ENCODE data around the gene LRRC58. TPM values are rescaled to one million over a fixed set of nuclear protein-coding genes. Genes with fewer than 3 reads are reported as not detected.

Gene LRRC58
- total RNA-seq, result 21.7 and 31.9 TPM in 2 replicates

DNA sequence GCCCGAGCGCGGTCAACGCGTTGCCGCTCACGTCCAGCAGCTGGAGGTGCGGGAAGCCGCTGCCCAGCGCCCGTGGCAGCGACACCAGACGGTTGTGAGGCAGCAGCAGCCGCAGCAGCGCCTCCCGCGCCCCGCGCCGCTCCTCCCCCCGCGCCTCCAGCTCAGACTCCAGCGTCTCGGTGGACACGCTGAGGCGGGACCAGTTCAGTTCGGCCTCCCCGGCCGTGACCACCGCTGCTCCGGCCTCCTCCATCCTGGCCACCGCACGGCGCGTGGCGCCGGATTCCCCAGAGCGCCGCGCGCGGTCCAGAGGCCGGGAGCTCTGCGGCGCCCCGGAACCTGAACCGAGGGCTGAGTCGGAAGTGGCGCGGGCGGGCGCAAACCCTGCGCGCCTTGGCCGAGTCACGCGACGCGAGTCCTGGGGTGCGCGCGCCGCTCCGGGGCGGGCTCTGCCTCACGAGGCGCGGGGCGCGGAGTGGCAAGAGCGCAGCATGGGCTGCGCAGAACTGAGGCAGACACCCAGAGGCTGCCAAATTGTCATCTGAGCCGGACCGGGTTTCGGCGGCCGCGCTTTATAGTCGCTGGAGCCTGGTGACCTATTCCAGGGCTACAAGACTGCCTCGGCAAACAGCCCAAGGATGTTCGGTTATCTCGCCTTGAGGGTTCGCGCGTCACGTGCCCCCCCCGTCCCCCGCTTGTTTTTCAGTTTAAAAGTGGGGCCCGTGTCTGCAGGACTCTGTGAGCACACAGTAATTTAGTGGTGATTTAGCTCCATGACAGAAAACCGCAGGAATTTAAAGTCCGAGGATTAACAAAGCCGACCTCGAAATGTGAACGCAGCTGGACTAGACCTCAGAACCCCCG lies at the start of gene LRRC58:
Gene LRRC58 (minus strand): TSS at position 364 of the 864 bp plus-strand sequence. CDS start 111 bp downstream, at position 253.

DNA sequence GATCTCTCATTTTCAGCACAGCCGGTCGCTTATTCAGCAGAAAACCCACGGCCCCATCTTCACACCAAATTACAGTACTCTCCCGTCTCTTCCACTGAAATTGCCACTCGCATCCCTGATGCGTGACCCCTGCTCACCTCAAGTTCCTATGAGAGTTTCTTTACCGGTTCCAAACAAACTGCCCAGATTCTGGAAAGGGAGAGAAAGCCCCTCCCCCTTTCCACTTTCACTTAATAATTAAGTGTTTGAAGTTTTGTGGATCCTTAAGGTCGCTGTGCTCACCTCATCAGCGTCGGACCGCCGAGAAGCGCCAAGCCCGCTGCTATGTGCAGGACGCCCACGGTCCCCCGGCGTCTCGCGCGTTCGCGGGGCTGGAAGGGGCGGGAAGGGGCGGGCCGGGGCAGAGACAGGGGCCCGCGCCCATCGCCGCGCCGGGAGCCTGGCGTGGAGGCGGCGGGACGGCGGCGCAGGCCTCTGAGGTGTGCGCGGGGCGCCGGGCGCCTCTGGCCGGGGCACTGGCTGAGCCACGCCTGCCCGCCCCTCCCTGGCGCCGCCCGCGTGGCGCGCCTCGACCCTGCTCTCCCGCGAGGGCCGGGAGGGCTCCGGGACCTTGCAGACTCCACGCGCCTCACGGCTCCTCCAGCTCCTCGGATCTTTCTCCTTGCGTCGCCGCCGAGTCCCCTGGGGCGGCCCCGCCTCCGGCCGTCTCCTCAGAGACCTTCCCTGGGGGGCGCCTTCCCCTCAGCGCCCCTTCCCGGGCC lies 64.2 kb downstream of the LRRC58 start, which contains the start of gene GPR156:
Gene GPR156 (minus strand): TSS at position 476 of the 761 bp plus-strand sequence. CDS start 41,124 bp downstream, outside the sequence.

Other genes starting within 250 kb of the LRRC58 start
- gene GPR156, start 64.1 kb downstream of the LRRC58 start, total RNA-seq, result 0.23 and 2.6 TPM in 2 replicates
- gene FSTL1, start 101.6 kb upstream of the LRRC58 start, total RNA-seq, result 1,426 and 1,923 TPM in 2 replicates
- gene NDUFB4, start 247.0 kb upstream of the LRRC58 start, total RNA-seq, result 97.4 and 126 TPM in 2 replicates